ENCODE measurements around the gene CNOT8.

GRCh38 chr5:154842689-154843530, 15.5 kb upstream of the CNOT8 start:
- no peak for TF ChIP-seq CTCF (conservative IDR thresholded peaks at IDR 0.05; ENCODE audit: low read length)
- no peak for TF ChIP-seq EZH2phosphoT487 (IDR thresholded peaks at IDR 0.05; ENCODE audit: borderline replicate concordance, low read depth, low read length)

Measured in OCI-LY7 (cell line).